Measurements from ENCODE around the gene MAT1A.

GRCh38 chr10:80280071-80280800, 9.2 kb downstream of the MAT1A start:
- TF ChIP-seq CTCF (IDR thresholded peaks at IDR 0.05) = no peak
- TF ChIP-seq POLR2A (IDR thresholded peaks at IDR 0.05) = no peak
